Parathyroid adenoma (tissue), 2 donors: ENCODE measurements around the gene TMEM63C.

Source experiments
- H2AFZ ChIP-seq: fragments of 300-600 bp; sonication (generic); one replicate; pipeline ENCODE4 v1.7.0; 2017; ENCODE audit warnings: antibody characterized with exemption, mild to moderate bottlenecking
- H3K27ac ChIP-seq: fragments of 300-600 bp; sonication (generic); one replicate; pipeline ENCODE4 v1.7.0; 2017
- H3K27me3 ChIP-seq: fragments of 300-600 bp; sonication (generic); one replicate; pipeline ENCODE4 v1.7.0; 2017; ENCODE audit warnings: low read length; ENCODE audit not compliant: control insufficient read depth, insufficient read depth
- H3K36me3 ChIP-seq: fragments of 300-600 bp; sonication (generic); one replicate; pipeline ENCODE4 v1.7.0; 2017; ENCODE audit warnings: low read length; ENCODE audit not compliant: control insufficient read depth, insufficient read depth
- H3K4me1 ChIP-seq: fragments of 300-600 bp; sonication (generic); one replicate; pipeline ENCODE4 v1.7.0; 2017; ENCODE audit warnings: control low read depth
- H3K4me2 ChIP-seq: fragments of 300-600 bp; sonication (generic); one replicate; pipeline ENCODE4 v1.7.0; 2017; ENCODE audit warnings: low read length
- H3K4me3 ChIP-seq: fragments of 300-600 bp; sonication (generic); one replicate; pipeline ENCODE4 v1.7.0; 2017; ENCODE audit warnings: low read depth, low read length
- H3K79me2 ChIP-seq: fragments of 300-600 bp; sonication (generic); one replicate; pipeline ENCODE4 v1.7.0; 2017; ENCODE audit warnings: control low read depth
- H3K9ac ChIP-seq: fragments of 300-600 bp; sonication (generic); one replicate; pipeline ENCODE4 v1.7.0; 2017; ENCODE audit warnings: mild to moderate bottlenecking
- H3K9me3 ChIP-seq: fragments of 300-600 bp; sonication (generic); one replicate; pipeline ENCODE4 v1.7.0; 2017; ENCODE audit warnings: low read length; ENCODE audit not compliant: control insufficient read depth
- CTCF ChIP-seq: fragments of 300-600 bp; sonication (generic); IDR thresholded peaks from one replicate; pipeline ENCODE4 v1.7.0; 2017; ENCODE audit warnings: antibody characterized with exemption, mild to moderate bottlenecking
- donor health status: primary hyperparathyroidism.

TMEM63C gene

GRCh38 chr14:77205566-77205965 is 24.0 kb downstream of the TMEM63C start:
- Histone ChIP-seq H3K79me2 (no peaks in the 10 kb centered on the region), H3K36me3 (no peaks in the 10 kb centered on the region), H3K27me3 (no peaks in the 10 kb centered on the region), H3K9ac (no peak overlapping the region), H3K27ac (no peak overlapping the region), H3K4me2 (no peak overlapping the region), H3K4me3 (no peak overlapping the region), H3K4me1 (peaks cover 5% of the 10 kb centered on the region), H3K9me3 (no peaks in the 10 kb centered on the region), H2AFZ (no peak overlapping the region)
- TF ChIP-seq CTCF = no peak

DNA sequence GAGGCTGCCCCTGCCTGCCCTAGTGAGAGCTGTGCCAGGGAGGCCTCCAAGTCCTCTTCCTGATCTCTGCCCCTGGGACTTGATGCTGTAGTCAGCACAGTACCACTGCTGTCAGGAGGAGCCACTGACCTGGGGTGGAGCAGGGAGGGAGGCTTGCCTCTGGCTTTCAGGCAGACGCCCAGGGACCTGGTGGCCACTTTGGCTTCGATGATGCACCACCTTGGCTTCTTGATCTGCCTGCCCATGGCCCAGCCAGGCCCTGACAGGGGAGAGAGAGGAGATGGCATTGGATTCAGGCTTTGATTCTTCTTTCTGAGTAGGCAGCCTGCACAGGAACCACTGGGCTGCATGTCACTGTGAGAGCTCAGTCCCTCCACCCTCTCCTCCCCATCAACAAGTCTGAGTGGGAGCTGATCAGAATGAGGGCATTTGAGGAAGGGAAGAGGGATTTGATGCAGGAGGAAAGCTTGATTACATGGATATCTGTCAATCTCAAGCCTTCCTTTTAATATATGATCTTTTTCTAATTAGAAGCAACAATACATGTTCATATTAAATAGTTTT is 24.7 kb downstream of the TMEM63C start:
- no peak overlapping the region for H3K27ac ChIP-seq
- no peaks in the 10 kb centered on the region for H3K36me3 ChIP-seq
- no peak overlapping the region for H3K9ac ChIP-seq
- H3K4me1 ChIP-seq = peaks cover 5% of the 10 kb centered on the region
- H3K79me2 ChIP-seq = no peaks in the 10 kb centered on the region
- TF ChIP-seq CTCF = no peak
- no peak overlapping the region for H2AFZ ChIP-seq
- H3K27me3 ChIP-seq = no peaks in the 10 kb centered on the region
- no peaks in the 10 kb centered on the region for H3K9me3 ChIP-seq
- H3K4me3 ChIP-seq = no peak overlapping the region
- no peak overlapping the region for H3K4me2 ChIP-seq

GRCh38 chr14:77206877-77207389 is 25.3 kb downstream of the TMEM63C start:
- Histone ChIP-seq H3K4me3 (no peak overlapping the region), H3K4me2 (no peak overlapping the region), H3K27ac (no peak overlapping the region), H3K9me3 (no peaks in the 10 kb centered on the region), H3K4me1 (peaks cover 5% of the 10 kb centered on the region), H3K27me3 (no peaks in the 10 kb centered on the region), H3K79me2 (no peaks in the 10 kb centered on the region), H3K9ac (no peak overlapping the region), H2AFZ (no peak overlapping the region), H3K36me3 (no peaks in the 10 kb centered on the region)
- no peak for TF ChIP-seq CTCF

GRCh38 chr14:77208291-77208978 is 26.8 kb downstream of the TMEM63C start:
- Histone ChIP-seq H3K27ac (no peak overlapping the region), H3K4me1 (peaks cover 5% of the 10 kb centered on the region)

More at GRCh38 chr14:77208291-77208978, 26.8 kb downstream of the TMEM63C start:
- Histone ChIP-seq H3K36me3 (no peaks in the 10 kb centered on the region), H3K27me3 (no peaks in the 10 kb centered on the region), H3K79me2 (no peaks in the 10 kb centered on the region), H3K9ac (no peak overlapping the region), H3K4me3 (no peak overlapping the region), H3K4me2 (no peak overlapping the region), H2AFZ (no peak overlapping the region), H3K9me3 (no peaks in the 10 kb centered on the region)
- TF ChIP-seq CTCF = no peak
